ENCODE data around the gene JAM3. TPM values are rescaled to one million over a fixed set of nuclear protein-coding genes. Genes with fewer than 3 reads are reported as not detected.

Gene JAM3
- total and polyA plus RNA-seq, 2 of the 8 experiments (the other 6 are each of a cell fraction or from before 2014, with no cell fraction given): 19.6 to 42.8 TPM

DNA sequence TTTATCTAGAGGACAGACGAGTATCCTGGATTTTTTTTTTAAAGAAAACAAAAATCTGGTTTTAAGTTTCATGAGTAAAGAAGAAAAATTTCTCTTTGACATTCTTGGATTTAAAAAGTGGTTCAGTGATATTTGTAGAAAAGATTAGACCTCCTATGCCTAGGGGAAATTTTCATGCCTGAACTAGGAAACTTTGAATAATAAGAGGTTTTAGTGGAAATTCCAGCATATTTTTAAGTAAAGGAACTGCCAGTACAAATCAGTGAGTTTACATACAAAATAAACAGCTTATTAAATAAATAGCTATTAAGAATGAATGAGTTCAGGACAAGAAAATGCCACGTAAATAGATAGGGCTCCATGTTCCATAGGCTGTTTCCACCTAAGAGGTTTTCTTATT is 17.5 kb downstream of the JAM3 start:
- H2AK5ac ChIP-seq (ENCODE audit: low read depth, low read length): no peak overlapping the region
- H3K18ac ChIP-seq (ENCODE audit: extremely low read depth, low read length): no peak overlapping the region
- CTCF ChIA-PET (ENCODE audit: partially characterized antibody): interaction anchor here (0.9 to 2.4 kb wide), 4 partner anchors 11 to 36 kb away, joined by 4 to 7 read pairs (median 6); no protein-coding TSS in a partner anchor
- H4K5ac ChIP-seq (ENCODE audit: insufficient read length, low read depth, low read length): no peak overlapping the region
- H3K27me3 ChIP-seq (replicated peaks in 1 of 4; ENCODE audit: control insufficient read depth in 3 of 4, extremely low read depth in 1 of 4, insufficient read depth in 3 of 4, low read length in 3 of 4): peaks cover 0 to 1% (median 0%) of the 10 kb centered on the region in 4 experiments; a peak in 1 of 7 replicates
- H4K91ac ChIP-seq (replicated peaks; ENCODE audit: insufficient read length, low read length): no peak overlapping the region
- no peak for FAIRE-seq
- H3K36me3 ChIP-seq (ENCODE audit: control insufficient read depth in 2 of 4, insufficient read depth in 4 of 4, low read length in 3 of 4): peaks cover 0 to 2% (median 0%) of the 10 kb centered on the region in 4 experiments; a peak in 1 of 8 replicates
- peaks cover 4% of the 10 kb centered on the region; the same call in 1 of the 2 replicates for H3K79me1 ChIP-seq (ENCODE audit: low read depth, low read length)
- H3K14ac ChIP-seq (ENCODE audit: insufficient read length): no peak overlapping the region
- H2BK15ac ChIP-seq (ENCODE audit: low read length): no peak overlapping the region
- H3K4me2 ChIP-seq (ENCODE audit: insufficient read depth in 1 of 2, low read depth in 2 of 2, low read length in 2 of 2): no peak overlapping the region
- H3K4ac ChIP-seq (replicated peaks; ENCODE audit: insufficient read length, low read depth, low read length): no peak overlapping the region
- no peak overlapping the region for H3K23ac ChIP-seq (ENCODE audit: insufficient read length)
- no peak overlapping the region for H3K27ac ChIP-seq (ENCODE audit: low read depth, low read length)
- no peak for DNase-seq (ENCODE audit: low read depth in 1 of 2, low spot score in 2 of 2)
- H2BK5ac ChIP-seq (ENCODE audit: low read depth, low read length): no peak overlapping the region
- H3K9ac ChIP-seq (replicated peaks in 1 of 4; ENCODE audit: extremely low read depth in 1 of 4, low read depth in 3 of 4, low read length in 3 of 4): no peak overlapping the region
- POLR2A ChIA-PET (ENCODE audit: partially characterized antibody): interaction anchor here (1.0 kb wide), 1 partner anchor 17 kb away, joined by 3 read pairs; the partner anchor contains the start of gene JAM3
- H3K23me2 ChIP-seq (ENCODE audit: low read depth, low read length): no peaks in the 10 kb centered on the region
- H3K79me2 ChIP-seq (ENCODE audit: control insufficient read depth in 1 of 2, insufficient read depth in 2 of 2, low read length in 2 of 2): peaks cover 0 to 21% of the 10 kb centered on the region in 2 experiments; a peak in 1 of 4 replicates
- H4K8ac ChIP-seq (ENCODE audit: extremely low read depth, insufficient read depth, low read length): no peak overlapping the region
- H3K4me3 ChIP-seq (ENCODE audit: extremely low read depth in 1 of 4, insufficient read depth in 2 of 4, low read depth in 3 of 4, low read length in 4 of 4): no peak overlapping the region
- no peak overlapping the region for H2AFZ ChIP-seq (ENCODE audit: low read length)
- H4K20me1 ChIP-seq (replicated peaks in 1 of 2; ENCODE audit: control insufficient read depth in 1 of 2, insufficient read depth in 2 of 2, low read length in 2 of 2): peaks cover 0 to 2% of the 10 kb centered on the region in 2 experiments
- no peak overlapping the region for H3K56ac ChIP-seq (replicated peaks; ENCODE audit: insufficient read length, low read depth, low read length)
- no peak overlapping the region for H2BK12ac ChIP-seq (ENCODE audit: low read depth, low read length)
- WGBS, 2 experiments (ENCODE audit: extremely low coverage in 1 of 2, insufficient coverage in 1 of 2, insufficient read length in 1 of 2, insufficient replicate concordance in 2 of 2, low coverage in 1 of 2, low lambda C conversion rate in 2 of 2, missing lambda C conversion rate in 1 of 2): 78% methylated on average over 2 of the region's 2 CpGs; no CpG with 5 or more reads in 1 of the 2 experiments
- H2BK20ac ChIP-seq (ENCODE audit: low read length): no peak overlapping the region
- H2BK120ac ChIP-seq (replicated peaks; ENCODE audit: low read depth, low read length): no peak overlapping the region
- peaks cover 0 to 1% (median 0%) of the 10 kb centered on the region in 4 experiments; a peak in 1 of 7 replicates for H3K4me1 ChIP-seq (replicated peaks in 1 of 4; ENCODE audit: control insufficient read depth in 3 of 4, insufficient read depth in 4 of 4, low read length in 3 of 4)
- peaks cover 5 to 6% of the 10 kb centered on the region in 2 experiments; a peak in 3 of 4 replicates for H3K9me3 ChIP-seq (ENCODE audit: insufficient read depth in 2 of 2, low read depth in 1 of 2, low read length in 1 of 2)
- TF ChIP-seq TEAD4 (IDR thresholded peaks at IDR 0.05; ENCODE audit: low read depth, low read length) (no peak), SUZ12 (IDR thresholded peaks at IDR 0.05; ENCODE audit: low read length) (no peak), KDM4A (IDR thresholded peaks at IDR 0.05; ENCODE audit: low read depth, low read length, severe bottlenecking) (no peak), SIN3A (conservative IDR thresholded peaks at IDR 0.05 in 1 of 2, IDR thresholded peaks at IDR 0.05 in 1 of 2; ENCODE audit: low read depth in 1 of 2, low read length in 2 of 2) (no peak), CREB1 (IDR thresholded peaks at IDR 0.05) (no peak), KDM5A (IDR thresholded peaks at IDR 0.05; ENCODE audit: low read length) (no peak), GABPA (IDR thresholded peaks at IDR 0.05; ENCODE audit: borderline replicate concordance, insufficient read depth, low read length) (no peak), TAF1 (IDR thresholded peaks at IDR 0.05; ENCODE audit: low read depth, low read length) (no peak), BRCA1 (IDR thresholded peaks at IDR 0.05; ENCODE audit: low read depth, low read length) (no peak), RBBP5 (IDR thresholded peaks at IDR 0.05; ENCODE audit: borderline replicate concordance, low read depth, low read length) (no peak)
- TF ChIP-seq, protein P1, sequence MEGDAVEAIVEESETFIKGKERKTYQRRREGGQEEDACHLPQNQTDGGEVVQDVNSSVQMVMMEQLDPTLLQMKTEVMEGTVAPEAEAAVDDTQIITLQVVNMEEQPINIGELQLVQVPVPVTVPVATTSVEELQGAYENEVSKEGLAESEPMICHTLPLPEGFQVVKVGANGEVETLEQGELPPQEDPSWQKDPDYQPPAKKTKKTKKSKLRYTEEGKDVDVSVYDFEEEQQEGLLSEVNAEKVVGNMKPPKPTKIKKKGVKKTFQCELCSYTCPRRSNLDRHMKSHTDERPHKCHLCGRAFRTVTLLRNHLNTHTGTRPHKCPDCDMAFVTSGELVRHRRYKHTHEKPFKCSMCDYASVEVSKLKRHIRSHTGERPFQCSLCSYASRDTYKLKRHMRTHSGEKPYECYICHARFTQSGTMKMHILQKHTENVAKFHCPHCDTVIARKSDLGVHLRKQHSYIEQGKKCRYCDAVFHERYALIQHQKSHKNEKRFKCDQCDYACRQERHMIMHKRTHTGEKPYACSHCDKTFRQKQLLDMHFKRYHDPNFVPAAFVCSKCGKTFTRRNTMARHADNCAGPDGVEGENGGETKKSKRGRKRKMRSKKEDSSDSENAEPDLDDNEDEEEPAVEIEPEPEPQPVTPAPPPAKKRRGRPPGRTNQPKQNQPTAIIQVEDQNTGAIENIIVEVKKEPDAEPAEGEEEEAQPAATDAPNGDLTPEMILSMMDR (IDR thresholded peaks at IDR 0.05; ENCODE audit: control extremely low read depth in 1 of 3, insufficient read depth in 1 of 3, low read depth in 1 of 3, low read length in 3 of 3): no peak

All from H1 (cell line).